ENCODE measurements around the gene PSMA2. TPM values are rescaled to one million over a fixed set of nuclear protein-coding genes. Genes with fewer than 3 reads are reported as not detected.

Gene PSMA2
- polyA plus RNA-seq, 1 of the 3 experiments (the other 2 are of a cell fraction) = 101 TPM

DNA sequence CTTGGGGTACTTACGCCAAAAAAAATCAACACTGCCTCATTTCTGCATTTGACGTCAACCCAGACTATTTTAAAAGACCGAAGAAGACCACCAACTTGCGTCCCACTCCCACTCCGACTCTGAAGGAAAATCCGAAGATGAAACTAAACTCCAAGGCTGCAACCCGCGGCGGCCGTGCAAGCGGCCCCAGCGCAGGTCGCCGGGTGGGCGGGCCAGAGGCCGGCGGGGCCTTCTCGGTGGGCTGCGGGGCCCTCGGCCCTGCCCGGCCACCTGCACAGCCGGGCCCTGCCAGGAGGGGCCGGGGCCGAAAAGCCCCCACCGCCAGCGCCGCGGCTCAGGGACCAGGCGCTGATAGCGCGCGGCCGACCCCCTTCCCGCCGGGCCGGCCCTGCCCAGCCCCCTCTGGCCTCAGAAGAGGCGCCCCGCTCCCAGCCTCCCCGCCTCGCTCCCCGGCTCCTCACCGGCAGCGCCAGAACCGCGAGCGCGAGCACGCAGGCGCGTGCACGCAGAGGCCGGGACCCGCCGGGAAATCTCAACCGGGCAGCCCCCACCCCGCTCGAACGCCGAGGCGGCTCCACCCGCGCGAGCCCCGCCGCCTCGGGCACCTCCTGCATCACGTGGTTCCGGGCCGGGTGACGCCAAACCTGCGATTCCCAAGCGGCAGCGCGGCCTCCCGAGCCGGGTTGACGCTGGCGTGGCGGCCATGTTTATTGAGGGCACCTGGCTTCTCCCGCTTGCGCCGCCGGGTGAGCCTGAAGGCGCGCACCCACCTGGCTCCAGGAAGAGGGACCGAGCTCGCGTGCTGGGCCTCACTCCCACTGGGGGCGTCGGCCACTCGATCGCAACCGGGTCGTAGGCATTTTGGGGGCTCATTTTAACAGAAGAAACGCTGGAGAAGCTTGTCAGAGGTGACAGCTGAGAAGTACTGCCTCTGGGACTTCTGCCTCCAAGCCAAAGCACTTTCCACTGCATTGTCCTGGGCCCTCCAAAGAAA is 20.2 kb downstream of the PSMA2 start, which contains the start of gene C7orf25 (continued):
- TF ChIP-seq, protein P1, sequence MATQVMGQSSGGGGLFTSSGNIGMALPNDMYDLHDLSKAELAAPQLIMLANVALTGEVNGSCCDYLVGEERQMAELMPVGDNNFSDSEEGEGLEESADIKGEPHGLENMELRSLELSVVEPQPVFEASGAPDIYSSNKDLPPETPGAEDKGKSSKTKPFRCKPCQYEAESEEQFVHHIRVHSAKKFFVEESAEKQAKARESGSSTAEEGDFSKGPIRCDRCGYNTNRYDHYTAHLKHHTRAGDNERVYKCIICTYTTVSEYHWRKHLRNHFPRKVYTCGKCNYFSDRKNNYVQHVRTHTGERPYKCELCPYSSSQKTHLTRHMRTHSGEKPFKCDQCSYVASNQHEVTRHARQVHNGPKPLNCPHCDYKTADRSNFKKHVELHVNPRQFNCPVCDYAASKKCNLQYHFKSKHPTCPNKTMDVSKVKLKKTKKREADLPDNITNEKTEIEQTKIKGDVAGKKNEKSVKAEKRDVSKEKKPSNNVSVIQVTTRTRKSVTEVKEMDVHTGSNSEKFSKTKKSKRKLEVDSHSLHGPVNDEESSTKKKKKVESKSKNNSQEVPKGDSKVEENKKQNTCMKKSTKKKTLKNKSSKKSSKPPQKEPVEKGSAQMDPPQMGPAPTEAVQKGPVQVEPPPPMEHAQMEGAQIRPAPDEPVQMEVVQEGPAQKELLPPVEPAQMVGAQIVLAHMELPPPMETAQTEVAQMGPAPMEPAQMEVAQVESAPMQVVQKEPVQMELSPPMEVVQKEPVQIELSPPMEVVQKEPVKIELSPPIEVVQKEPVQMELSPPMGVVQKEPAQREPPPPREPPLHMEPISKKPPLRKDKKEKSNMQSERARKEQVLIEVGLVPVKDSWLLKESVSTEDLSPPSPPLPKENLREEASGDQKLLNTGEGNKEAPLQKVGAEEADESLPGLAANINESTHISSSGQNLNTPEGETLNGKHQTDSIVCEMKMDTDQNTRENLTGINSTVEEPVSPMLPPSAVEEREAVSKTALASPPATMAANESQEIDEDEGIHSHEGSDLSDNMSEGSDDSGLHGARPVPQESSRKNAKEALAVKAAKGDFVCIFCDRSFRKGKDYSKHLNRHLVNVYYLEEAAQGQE (IDR thresholded peaks at IDR 0.05; ENCODE audit: low read depth, low read length) = no peak
- TF ChIP-seq CHD2 (IDR thresholded peaks at IDR 0.05; ENCODE audit: low read length, partially characterized antibody) (peak; percentile 93), MXI1 (IDR thresholded peaks at IDR 0.05; ENCODE audit: low read depth, low read length) (peak; percentile 79), SMC3 (IDR thresholded peaks at IDR 0.05; ENCODE audit: low read depth, low read length) (no peak), ELF1 (IDR thresholded peaks at IDR 0.05) (peak; percentile 77), RCOR1 (IDR thresholded peaks at IDR 0.05; ENCODE audit: low read length) (no peak), FOXM1 (IDR thresholded peaks at IDR 0.05; ENCODE audit: low read depth) (peak; percentile 54; the same call in 1 of the 2 replicates), EP300 (IDR thresholded peaks at IDR 0.05; ENCODE audit: borderline replicate concordance in 1 of 2, low read depth in 1 of 2, low read length in 1 of 2) (peak; percentile 6 to 64; a peak in 2 of 4 replicates)
- TF ChIP-seq, protein P2, sequence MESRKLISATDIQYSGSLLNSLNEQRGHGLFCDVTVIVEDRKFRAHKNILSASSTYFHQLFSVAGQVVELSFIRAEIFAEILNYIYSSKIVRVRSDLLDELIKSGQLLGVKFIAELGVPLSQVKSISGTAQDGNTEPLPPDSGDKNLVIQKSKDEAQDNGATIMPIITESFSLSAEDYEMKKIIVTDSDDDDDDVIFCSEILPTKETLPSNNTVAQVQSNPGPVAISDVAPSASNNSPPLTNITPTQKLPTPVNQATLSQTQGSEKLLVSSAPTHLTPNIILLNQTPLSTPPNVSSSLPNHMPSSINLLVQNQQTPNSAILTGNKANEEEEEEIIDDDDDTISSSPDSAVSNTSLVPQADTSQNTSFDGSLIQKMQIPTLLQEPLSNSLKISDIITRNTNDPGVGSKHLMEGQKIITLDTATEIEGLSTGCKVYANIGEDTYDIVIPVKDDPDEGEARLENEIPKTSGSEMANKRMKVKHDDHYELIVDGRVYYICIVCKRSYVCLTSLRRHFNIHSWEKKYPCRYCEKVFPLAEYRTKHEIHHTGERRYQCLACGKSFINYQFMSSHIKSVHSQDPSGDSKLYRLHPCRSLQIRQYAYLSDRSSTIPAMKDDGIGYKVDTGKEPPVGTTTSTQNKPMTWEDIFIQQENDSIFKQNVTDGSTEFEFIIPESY (IDR thresholded peaks at IDR 0.05; ENCODE audit: borderline replicate concordance, low read depth) = peak; percentile 61; the same call in 1 of the 2 replicates
- TF ChIP-seq, protein P3, sequence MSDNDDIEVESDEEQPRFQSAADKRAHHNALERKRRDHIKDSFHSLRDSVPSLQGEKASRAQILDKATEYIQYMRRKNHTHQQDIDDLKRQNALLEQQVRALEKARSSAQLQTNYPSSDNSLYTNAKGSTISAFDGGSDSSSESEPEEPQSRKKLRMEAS (IDR thresholded peaks at IDR 0.05; ENCODE audit: low read depth) = peak; percentile 85
- TF ChIP-seq, protein P4, sequence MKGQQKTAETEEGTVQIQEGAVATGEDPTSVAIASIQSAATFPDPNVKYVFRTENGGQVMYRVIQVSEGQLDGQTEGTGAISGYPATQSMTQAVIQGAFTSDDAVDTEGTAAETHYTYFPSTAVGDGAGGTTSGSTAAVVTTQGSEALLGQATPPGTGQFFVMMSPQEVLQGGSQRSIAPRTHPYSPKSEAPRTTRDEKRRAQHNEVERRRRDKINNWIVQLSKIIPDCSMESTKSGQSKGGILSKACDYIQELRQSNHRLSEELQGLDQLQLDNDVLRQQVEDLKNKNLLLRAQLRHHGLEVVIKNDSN (IDR thresholded peaks at IDR 0.05; ENCODE audit: borderline replicate concordance, low read depth) = peak; percentile 100

Data from SK-N-SH (cell line).